Measurements from ENCODE around the gene CSNK1A1. TPM values are rescaled to one million over a fixed set of nuclear protein-coding genes. Genes with fewer than 3 reads are reported as not detected.
A peak's percentile ranks its signal among the peaks of the same experiment; 100 is the strongest.
"Not testable (repeated sequence)": the region's sequence is repeated elsewhere in the genome, so short reads cannot be mapped to it uniquely, and the experiment has no call there.

CSNK1A1 gene
- total RNA-seq, 1 experiment from 2014 or later, result 300 TPM

- Histone ChIP-seq H3K9me2 (ENCODE audit: insufficient read depth) (no peaks in the 10 kb centered on the region), H3K27me3 (ENCODE audit: insufficient read depth, low read depth) (no peaks in the 10 kb centered on the region), H3K36me3 (ENCODE audit: low read depth) (peaks cover 56% of the 10 kb centered on the region; the same call in 1 of the 2 replicates), H3K4me2 (no peak overlapping the region), H3K4me1 (replicated peaks; ENCODE audit: insufficient read depth) (no peaks in the 10 kb centered on the region), H2AFZ (no peak overlapping the region), H3K4me3 (no peak overlapping the region), H4K20me1 (ENCODE audit: insufficient read depth) (peaks cover 93% of the 10 kb centered on the region), H3K79me2 (ENCODE audit: low read depth) (peaks cover 100% of the 10 kb centered on the region), H3F3A (ENCODE audit: insufficient read depth, low read depth) (peaks cover 58% of the 10 kb centered on the region; the same call in 1 of the 2 replicates), H3K27ac (no peak overlapping the region), H3K9me3 (ENCODE audit: insufficient read depth, low read depth) (no peaks in the 10 kb centered on the region)
- no peak for DNase-seq
- ChIA-PET CTCF (interaction anchor here (0.6 kb wide), 1 partner anchor 16 kb away, joined by 3 read pairs; no protein-coding TSS in a partner anchor), POLR2A (ENCODE audit: unreplicated experiment) (interaction anchor here (0.6 kb wide), 1 partner anchor 198 kb away, joined by 3 read pairs; no protein-coding TSS in a partner anchor)
- no TSS peak for BruUV-seq (replicated peaks)
- TF ChIP-seq CTCF (conservative IDR thresholded peaks at IDR 0.05), result no peak
- TF ChIP-seq EZH2 (IDR thresholded peaks at IDR 0.05; ENCODE audit: low read depth), result no peak
- intact Hi-C loops (cut with micrococcal nuclease; ENCODE audit: unreplicated experiment), result no loop called here
These were observed 32.6 kb downstream of the CSNK1A1 start for GRCh38 chr5:149518620-149519019.

DNA sequence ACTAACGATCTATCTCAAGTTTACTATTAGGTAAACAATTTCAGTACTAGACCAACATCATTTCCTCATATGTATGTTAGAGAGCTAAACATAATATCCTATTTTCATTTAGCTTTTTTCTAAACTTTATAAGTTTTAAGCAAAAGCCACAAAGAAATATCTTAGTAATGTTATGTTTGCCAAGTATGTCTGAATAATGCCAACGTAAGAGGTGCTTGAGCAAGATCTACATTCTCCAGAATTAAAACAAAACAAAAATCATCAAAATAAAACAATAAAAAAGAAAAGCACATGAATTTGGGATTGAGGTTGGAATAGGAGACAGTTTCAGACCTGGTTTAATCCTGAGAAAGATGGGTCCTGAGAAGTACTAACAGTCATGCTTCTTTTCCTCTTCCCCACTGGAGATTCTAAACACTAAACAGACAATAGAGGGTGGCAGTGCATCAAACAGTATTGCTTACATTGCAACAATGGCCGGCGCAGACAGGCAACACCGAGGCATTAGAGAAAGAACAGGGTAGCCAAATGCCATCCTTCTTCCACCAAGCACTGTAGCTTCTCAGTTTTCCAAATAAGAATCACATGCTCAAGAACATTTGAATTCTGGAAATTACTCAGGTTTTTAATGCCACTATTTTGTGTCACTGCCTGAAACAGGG is 33.6 kb downstream of the CSNK1A1 start:
- POLR2A ChIA-PET (ENCODE audit: unreplicated experiment), result interaction anchor here (0.6 to 0.7 kb wide), 2 partner anchors 15 to 20 kb away, joined by 3 read pairs; no protein-coding TSS in a partner anchor
- CTCF ChIA-PET, result interaction anchor here (0.6 kb wide), 2 partner anchors 18 to 103 kb away, joined by 3 read pairs; no protein-coding TSS in a partner anchor
- H3K79me2 ChIP-seq (ENCODE audit: low read depth), result peaks cover 100% of the 10 kb centered on the region
- no TSS peak for BruUV-seq (replicated peaks)
- intact Hi-C loops (cut with micrococcal nuclease; ENCODE audit: unreplicated experiment), result no loop called here
- no peak for TF ChIP-seq EZH2 (IDR thresholded peaks at IDR 0.05; ENCODE audit: low read depth)
- TF ChIP-seq CTCF (conservative IDR thresholded peaks at IDR 0.05), result no peak
- no peak for DNase-seq
- H3K9me3 ChIP-seq (ENCODE audit: insufficient read depth, low read depth), result no peaks in the 10 kb centered on the region
- no peak overlapping the region for H3K4me2 ChIP-seq
- H3K27me3 ChIP-seq (ENCODE audit: insufficient read depth, low read depth), result no peaks in the 10 kb centered on the region
- H3K9me2 ChIP-seq (ENCODE audit: insufficient read depth), result no peaks in the 10 kb centered on the region
- H3F3A ChIP-seq (ENCODE audit: insufficient read depth, low read depth), result peaks cover 59% of the 10 kb centered on the region; the same call in 1 of the 2 replicates
- H3K27ac ChIP-seq, result peak overlapping the region; percentile 6; the same call in 1 of the 2 replicates
- peaks cover 48% of the 10 kb centered on the region for H3K36me3 ChIP-seq (ENCODE audit: low read depth)
- no peak overlapping the region for H3K4me3 ChIP-seq
- H4K20me1 ChIP-seq (ENCODE audit: insufficient read depth), result peaks cover 93% of the 10 kb centered on the region
- H3K4me1 ChIP-seq (replicated peaks; ENCODE audit: insufficient read depth), result no peaks in the 10 kb centered on the region
- H2AFZ ChIP-seq, result no peak overlapping the region

- no peak overlapping the region for H3K4me2 ChIP-seq
- DNase-seq, result no peak
- H3K4me1 ChIP-seq (replicated peaks; ENCODE audit: insufficient read depth), result no peaks in the 10 kb centered on the region
- H3K27ac ChIP-seq, result peak overlapping the region; percentile 17; the same call in 1 of the 2 replicates
- no peaks in the 10 kb centered on the region for H3K9me3 ChIP-seq (ENCODE audit: insufficient read depth, low read depth)
- intact Hi-C loops (cut with micrococcal nuclease; ENCODE audit: unreplicated experiment), result no loop called here
- no TSS peak for BruUV-seq (replicated peaks)
- H2AFZ ChIP-seq, result no peak overlapping the region
- H3K27me3 ChIP-seq (ENCODE audit: insufficient read depth, low read depth), result no peaks in the 10 kb centered on the region
- H3K4me3 ChIP-seq, result no peak overlapping the region
- no peak for TF ChIP-seq CTCF (conservative IDR thresholded peaks at IDR 0.05)
- no peak for TF ChIP-seq EZH2 (IDR thresholded peaks at IDR 0.05; ENCODE audit: low read depth)
- no peaks in the 10 kb centered on the region for H3K9me2 ChIP-seq (ENCODE audit: insufficient read depth)
- POLR2A ChIA-PET (ENCODE audit: unreplicated experiment), result interaction anchor here (0.5 to 0.6 kb wide), 2 partner anchors 17 to 221 kb away, joined by 4 to 5 read pairs; no protein-coding TSS in a partner anchor
- H4K20me1 ChIP-seq (ENCODE audit: insufficient read depth), result peaks cover 88% of the 10 kb centered on the region
- peaks cover 93% of the 10 kb centered on the region for H3K79me2 ChIP-seq (ENCODE audit: low read depth)
- peaks cover 48% of the 10 kb centered on the region for H3K36me3 ChIP-seq (ENCODE audit: low read depth)
- CTCF ChIA-PET, result no interaction called here
- H3F3A ChIP-seq (ENCODE audit: insufficient read depth, low read depth), result peaks cover 50% of the 10 kb centered on the region
These were observed 36.7 kb downstream of the CSNK1A1 start for GRCh38 chr5:149514512-149514911.

- H3K4me3 ChIP-seq; intact Hi-C loops (cut with micrococcal nuclease; ENCODE audit: unreplicated experiment); H3K4me2 ChIP-seq; POLR2A ChIA-PET (ENCODE audit: unreplicated experiment); H3K9me3 ChIP-seq (ENCODE audit: insufficient read depth, low read depth); BruUV-seq (replicated peaks); CTCF ChIA-PET; H3K9me2 ChIP-seq (ENCODE audit: insufficient read depth); H2AFZ ChIP-seq; H3K27ac ChIP-seq; H3K4me1 ChIP-seq (replicated peaks; ENCODE audit: insufficient read depth); DNase-seq; H3K27me3 ChIP-seq (ENCODE audit: insufficient read depth, low read depth): not testable (repeated sequence)
- Histone ChIP-seq H4K20me1 (ENCODE audit: insufficient read depth) (peaks cover 79% of the 10 kb centered on the region), H3K79me2 (ENCODE audit: low read depth) (peaks cover 84% of the 10 kb centered on the region), H3K36me3 (ENCODE audit: low read depth) (peaks cover 52% of the 10 kb centered on the region), H3F3A (ENCODE audit: insufficient read depth, low read depth) (peaks cover 43% of the 10 kb centered on the region)
These were observed 37.8 kb downstream of the CSNK1A1 start for GRCh38 chr5:149513372-149513947.
